Subcutaneous abdominal adipose tissue (tissue), 5 donors: ENCODE measurements around the gene TSPAN17.

Experiments used
- H3K27ac ChIP-seq: one replicate; pipeline ENCODE4 v1.7.0; 2013; ENCODE audit warnings: low read depth, mild to moderate bottlenecking, inconsistent platforms, low read length, moderate library complexity
- H3K27me3 ChIP-seq, 5 donors: one replicate each; pipeline ENCODE4 v1.7.0; 2013; ENCODE audit warnings: low read length in 5 of 5, inconsistent platforms in 1 of 5; ENCODE audit not compliant: control insufficient read depth in 5 of 5, insufficient read depth in 4 of 5
- H3K36me3 ChIP-seq, 5 donors: one replicate each; pipeline ENCODE4 v1.7.0; 2013; ENCODE audit warnings: low read length in 5 of 5; ENCODE audit not compliant: control insufficient read depth in 5 of 5, insufficient read depth in 5 of 5
- H3K4me1 ChIP-seq, 5 donors: one replicate each; pipeline ENCODE4 v1.7.0; 2013; ENCODE audit warnings: low read length in 5 of 5, mild to moderate bottlenecking in 3 of 5, moderate library complexity in 1 of 5; ENCODE audit not compliant: control insufficient read depth in 5 of 5, insufficient read depth in 5 of 5
- H3K4me3 ChIP-seq, 5 donors: one replicate each; pipeline ENCODE4 v1.7.0; 2013; ENCODE audit warnings: low read length in 5 of 5, low read depth in 1 of 5
- H3K9ac ChIP-seq, 5 donors: one replicate each; pipeline ENCODE4 v1.7.0; 2013; ENCODE audit warnings: low read length in 5 of 5, mild to moderate bottlenecking in 4 of 5, moderate library complexity in 3 of 5
- H3K9me3 ChIP-seq, 5 donors: one replicate each; pipeline ENCODE4 v1.7.0; 2013; ENCODE audit warnings: low read length in 5 of 5; ENCODE audit not compliant: control insufficient read depth in 5 of 5
- donor health status: healthy.
- donor health status: healthy.
- donor health status: healthy.
- donor health status: healthy.
- donor health status: healthy.

TSPAN17 gene

GRCh38 chr5:176646707-176647029 lies 616 bp upstream of the TSPAN17 start:
- Histone ChIP-seq H3K9ac (peak overlapping the region in 3 of 5 donors; percentile 55 to 78 (median 65)), H3K27me3 (no peaks in the 10 kb centered on the region), H3K4me3 (peak overlapping the region; percentile 54 to 78 (median 74)), H3K4me1 (peaks cover 4 to 30% (median 21%) of the 10 kb centered on the region in 5 donors), H3K36me3 (no peaks in the 10 kb centered on the region), H3K27ac (no peak overlapping the region), H3K9me3 (no peaks in the 10 kb centered on the region)

GRCh38 chr5:176647843-176648473 lies 674 bp downstream of the TSPAN17 start:
- no peak overlapping the region for H3K27ac ChIP-seq
- H3K4me1 ChIP-seq, result peaks cover 4 to 28% (median 21%) of the 10 kb centered on the region in 5 donors
- H3K4me3 ChIP-seq, result peak overlapping the region; percentile 65 to 78 (median 76)
- H3K36me3 ChIP-seq, result peaks cover 0 to 8% (median 5%) of the 10 kb centered on the region in 5 donors
- H3K9me3 ChIP-seq, result no peaks in the 10 kb centered on the region
- no peaks in the 10 kb centered on the region for H3K27me3 ChIP-seq
- peak overlapping the region; percentile 38 to 88 (median 85) for H3K9ac ChIP-seq

GRCh38 chr5:176648474-176649194 lies 1.4 kb downstream of the TSPAN17 start:
- no peaks in the 10 kb centered on the region for H3K27me3 ChIP-seq
- peak overlapping the region; percentile 6 to 78 (median 76) for H3K4me3 ChIP-seq
- H3K9me3 ChIP-seq, result no peaks in the 10 kb centered on the region
- H3K36me3 ChIP-seq, result peaks cover 0 to 15% (median 12%) of the 10 kb centered on the region in 5 donors
- H3K27ac ChIP-seq, result no peak overlapping the region
- H3K4me1 ChIP-seq, result peaks cover 4 to 24% (median 21%) of the 10 kb centered on the region in 5 donors
- peak overlapping the region in 4 of 5 donors; percentile 84 to 88 (median 86) for H3K9ac ChIP-seq

GRCh38 chr5:176650354-176650884 lies 3.1 kb downstream of the TSPAN17 start:
- Histone ChIP-seq H3K9ac (peak overlapping the region in 1 of 5 donors; percentile 10), H3K27ac (no peak overlapping the region), H3K4me3 (no peak overlapping the region), H3K9me3 (no peaks in the 10 kb centered on the region), H3K36me3 (peaks cover 0 to 33% (median 28%) of the 10 kb centered on the region in 5 donors), H3K4me1 (peaks cover 4 to 24% (median 21%) of the 10 kb centered on the region in 5 donors), H3K27me3 (no peaks in the 10 kb centered on the region)

GRCh38 chr5:176651472-176651980 lies 4.2 kb downstream of the TSPAN17 start:
- Histone ChIP-seq H3K27ac (no peak overlapping the region), H3K27me3 (no peaks in the 10 kb centered on the region), H3K4me1 (peaks cover 4 to 22% (median 20%) of the 10 kb centered on the region in 5 donors), H3K36me3 (peaks cover 0 to 43% (median 34%) of the 10 kb centered on the region in 5 donors), H3K4me3 (no peak overlapping the region), H3K9ac (no peak overlapping the region), H3K9me3 (no peaks in the 10 kb centered on the region)

GRCh38 chr5:176652136-176652535 lies 4.9 kb downstream of the TSPAN17 start:
- Histone ChIP-seq H3K27me3 (no peaks in the 10 kb centered on the region), H3K4me1 (peaks cover 4 to 18% (median 16%) of the 10 kb centered on the region in 5 donors), H3K9me3 (no peaks in the 10 kb centered on the region), H3K36me3 (peaks cover 0 to 49% (median 38%) of the 10 kb centered on the region in 5 donors), H3K4me3 (no peak overlapping the region), H3K27ac (no peak overlapping the region), H3K9ac (no peak overlapping the region)

- H3K4me1 ChIP-seq, result peaks cover 2 to 13% (median 11%) of the 10 kb centered on the region in 5 donors
- no peak overlapping the region for H3K9ac ChIP-seq
- peaks cover 0 to 53% (median 40%) of the 10 kb centered on the region in 5 donors for H3K36me3 ChIP-seq
Measured at GRCh38 chr5:176653401-176654385, 6.4 kb downstream of the TSPAN17 start.

GRCh38 chr5:176654856-176655255 lies 7.6 kb downstream of the TSPAN17 start:
- peaks cover 2 to 17% (median 12%) of the 10 kb centered on the region in 5 donors for H3K4me1 ChIP-seq

More at GRCh38 chr5:176653401-176654385, 6.4 kb downstream of the TSPAN17 start:
- Histone ChIP-seq H3K9me3 (no peaks in the 10 kb centered on the region), H3K4me3 (no peak overlapping the region), H3K27ac (no peak overlapping the region), H3K27me3 (no peaks in the 10 kb centered on the region)

GRCh38 chr5:176656467-176656990 lies 9.2 kb downstream of the TSPAN17 start:
- Histone ChIP-seq H3K9me3 (no peaks in the 10 kb centered on the region), H3K27ac (no peak overlapping the region), H3K4me3 (no peak overlapping the region), H3K4me1 (peaks cover 2 to 23% (median 17%) of the 10 kb centered on the region in 5 donors), H3K36me3 (peaks cover 0 to 53% (median 40%) of the 10 kb centered on the region in 5 donors), H3K9ac (no peak overlapping the region), H3K27me3 (peaks cover 0 to 4% (median 0%) of the 10 kb centered on the region in 5 donors)

More at GRCh38 chr5:176654856-176655255, 7.6 kb downstream of the TSPAN17 start:
- Histone ChIP-seq H3K4me3 (no peak overlapping the region), H3K9me3 (no peaks in the 10 kb centered on the region), H3K27ac (no peak overlapping the region), H3K9ac (no peak overlapping the region), H3K27me3 (no peaks in the 10 kb centered on the region), H3K36me3 (peaks cover 0 to 53% (median 40%) of the 10 kb centered on the region in 5 donors)
